Measurements from ENCODE around the gene TMEM14A. TPM values are rescaled to one million over a fixed set of nuclear protein-coding genes. Genes with fewer than 3 reads are reported as not detected.

The TMEM14A gene
- polyA plus RNA-seq, 2 donors = 30.8 to 43.2 TPM

GRCh38 chr6:52640916-52641315 lies 30.0 kb upstream of the TMEM14A start:
- no peaks in the 10 kb centered on the region for H3K27me3 ChIP-seq (ENCODE audit: control insufficient read depth in 1 of 2, insufficient read depth in 2 of 2, low read length in 2 of 2)
- no peaks in the 10 kb centered on the region for H3K36me3 ChIP-seq (ENCODE audit: control insufficient read depth in 2 of 2, insufficient read depth in 2 of 2, low read length in 1 of 2)
- H3K9me3 ChIP-seq (ENCODE audit: control insufficient read depth in 2 of 2, insufficient read depth in 1 of 2, low read depth in 1 of 2, low read length in 1 of 2) = no peaks in the 10 kb centered on the region
- WGBS, 2 donors = 89 to 90% methylated on average over 5 of the region's 5 CpGs
- H3K4me3 ChIP-seq (ENCODE audit: low read depth in 1 of 2, low read length in 2 of 2) = no peak overlapping the region
- H3K4me1 ChIP-seq (ENCODE audit: control insufficient read depth in 2 of 2, insufficient read depth in 2 of 2, low read length in 1 of 2) = no peaks in the 10 kb centered on the region
- H3K27ac ChIP-seq (ENCODE audit: low read depth in 2 of 2, low read length in 1 of 2) = no peak overlapping the region

GRCh38 chr6:52641388-52641787 lies 29.5 kb upstream of the TMEM14A start:
- no peak overlapping the region for H3K4me3 ChIP-seq (ENCODE audit: low read depth in 1 of 2, low read length in 2 of 2)
- no peaks in the 10 kb centered on the region for H3K9me3 ChIP-seq (ENCODE audit: control insufficient read depth in 2 of 2, insufficient read depth in 1 of 2, low read depth in 1 of 2, low read length in 1 of 2)
- H3K27me3 ChIP-seq (ENCODE audit: control insufficient read depth in 1 of 2, insufficient read depth in 2 of 2, low read length in 2 of 2) = no peaks in the 10 kb centered on the region
- H3K36me3 ChIP-seq (ENCODE audit: control insufficient read depth in 2 of 2, insufficient read depth in 2 of 2, low read length in 1 of 2) = no peaks in the 10 kb centered on the region
- H3K27ac ChIP-seq (ENCODE audit: low read depth in 2 of 2, low read length in 1 of 2) = no peak overlapping the region
- H3K4me1 ChIP-seq (ENCODE audit: control insufficient read depth in 2 of 2, insufficient read depth in 2 of 2, low read length in 1 of 2) = no peaks in the 10 kb centered on the region

GRCh38 chr6:52641826-52642225 lies 29.1 kb upstream of the TMEM14A start:
- Histone ChIP-seq H3K27me3 (ENCODE audit: control insufficient read depth in 1 of 2, insufficient read depth in 2 of 2, low read length in 2 of 2) (no peaks in the 10 kb centered on the region), H3K36me3 (ENCODE audit: control insufficient read depth in 2 of 2, insufficient read depth in 2 of 2, low read length in 1 of 2) (no peaks in the 10 kb centered on the region), H3K9me3 (ENCODE audit: control insufficient read depth in 2 of 2, insufficient read depth in 1 of 2, low read depth in 1 of 2, low read length in 1 of 2) (no peaks in the 10 kb centered on the region), H3K4me3 (ENCODE audit: low read depth in 1 of 2, low read length in 2 of 2) (no peak overlapping the region), H3K27ac (ENCODE audit: low read depth in 2 of 2, low read length in 1 of 2) (no peak overlapping the region), H3K4me1 (ENCODE audit: control insufficient read depth in 2 of 2, insufficient read depth in 2 of 2, low read length in 1 of 2) (no peaks in the 10 kb centered on the region)
- 56 to 62% methylated on average over 3 of the region's 3 CpGs for WGBS, 2 donors

- Histone ChIP-seq H3K4me1 (ENCODE audit: control insufficient read depth in 2 of 2, insufficient read depth in 2 of 2, low read length in 1 of 2) (no peaks in the 10 kb centered on the region), H3K27ac (ENCODE audit: low read depth in 2 of 2, low read length in 1 of 2) (no peak overlapping the region), H3K9me3 (ENCODE audit: control insufficient read depth in 2 of 2, insufficient read depth in 1 of 2, low read depth in 1 of 2, low read length in 1 of 2) (no peaks in the 10 kb centered on the region), H3K36me3 (ENCODE audit: control insufficient read depth in 2 of 2, insufficient read depth in 2 of 2, low read length in 1 of 2) (no peaks in the 10 kb centered on the region), H3K4me3 (ENCODE audit: low read depth in 1 of 2, low read length in 2 of 2) (no peak overlapping the region), H3K27me3 (ENCODE audit: control insufficient read depth in 1 of 2, insufficient read depth in 2 of 2, low read length in 2 of 2) (no peaks in the 10 kb centered on the region)
- 68 to 77% methylated on average over 2 of the region's 2 CpGs for WGBS, 2 donors
Observed at GRCh38 chr6:52642368-52642767, 28.5 kb upstream of the TMEM14A start.

GRCh38 chr6:52643158-52643557 lies 27.8 kb upstream of the TMEM14A start:
- no peaks in the 10 kb centered on the region for H3K4me1 ChIP-seq (ENCODE audit: control insufficient read depth in 2 of 2, insufficient read depth in 2 of 2, low read length in 1 of 2)
- no peak overlapping the region for H3K27ac ChIP-seq (ENCODE audit: low read depth in 2 of 2, low read length in 1 of 2)
- WGBS, 2 donors = 86 to 87% methylated on average over 3 of the region's 3 CpGs
- H3K36me3 ChIP-seq (ENCODE audit: control insufficient read depth in 2 of 2, insufficient read depth in 2 of 2, low read length in 1 of 2) = no peaks in the 10 kb centered on the region
- no peaks in the 10 kb centered on the region for H3K27me3 ChIP-seq (ENCODE audit: control insufficient read depth in 1 of 2, insufficient read depth in 2 of 2, low read length in 2 of 2)
- no peaks in the 10 kb centered on the region for H3K9me3 ChIP-seq (ENCODE audit: control insufficient read depth in 2 of 2, insufficient read depth in 1 of 2, low read depth in 1 of 2, low read length in 1 of 2)
- H3K4me3 ChIP-seq (ENCODE audit: low read depth in 1 of 2, low read length in 2 of 2) = no peak overlapping the region

GRCh38 chr6:52644253-52644652 lies 26.7 kb upstream of the TMEM14A start:
- no peak overlapping the region for H3K27ac ChIP-seq (ENCODE audit: low read depth in 2 of 2, low read length in 1 of 2)
- H3K4me1 ChIP-seq (ENCODE audit: control insufficient read depth in 2 of 2, insufficient read depth in 2 of 2, low read length in 1 of 2) = no peaks in the 10 kb centered on the region
- no peaks in the 10 kb centered on the region for H3K9me3 ChIP-seq (ENCODE audit: control insufficient read depth in 2 of 2, insufficient read depth in 1 of 2, low read depth in 1 of 2, low read length in 1 of 2)
- 86 to 88% methylated on average over 4 of the region's 4 CpGs for WGBS, 2 donors
- no peak overlapping the region for H3K4me3 ChIP-seq (ENCODE audit: low read depth in 1 of 2, low read length in 2 of 2)
- H3K36me3 ChIP-seq (ENCODE audit: control insufficient read depth in 2 of 2, insufficient read depth in 2 of 2, low read length in 1 of 2) = no peaks in the 10 kb centered on the region
- no peaks in the 10 kb centered on the region for H3K27me3 ChIP-seq (ENCODE audit: control insufficient read depth in 1 of 2, insufficient read depth in 2 of 2, low read length in 2 of 2)

- Histone ChIP-seq H3K27ac (ENCODE audit: low read depth in 2 of 2, low read length in 1 of 2) (no peak overlapping the region), H3K4me1 (ENCODE audit: control insufficient read depth in 2 of 2, insufficient read depth in 2 of 2, low read length in 1 of 2) (no peaks in the 10 kb centered on the region), H3K36me3 (ENCODE audit: control insufficient read depth in 2 of 2, insufficient read depth in 2 of 2, low read length in 1 of 2) (no peaks in the 10 kb centered on the region), H3K4me3 (ENCODE audit: low read depth in 1 of 2, low read length in 2 of 2) (no peak overlapping the region), H3K9me3 (ENCODE audit: control insufficient read depth in 2 of 2, insufficient read depth in 1 of 2, low read depth in 1 of 2, low read length in 1 of 2) (no peaks in the 10 kb centered on the region), H3K27me3 (ENCODE audit: control insufficient read depth in 1 of 2, insufficient read depth in 2 of 2, low read length in 2 of 2) (no peaks in the 10 kb centered on the region)
- whole genome bisulfite sequencing, 2 donors = 88 to 91% methylated on average over 4 of the region's 4 CpGs
Observed at GRCh38 chr6:52645976-52646375, 24.9 kb upstream of the TMEM14A start.

- Histone ChIP-seq H3K4me1 (ENCODE audit: control insufficient read depth in 2 of 2, insufficient read depth in 2 of 2, low read length in 1 of 2) (no peaks in the 10 kb centered on the region), H3K9me3 (ENCODE audit: control insufficient read depth in 2 of 2, insufficient read depth in 1 of 2, low read depth in 1 of 2, low read length in 1 of 2) (no peaks in the 10 kb centered on the region), H3K36me3 (ENCODE audit: control insufficient read depth in 2 of 2, insufficient read depth in 2 of 2, low read length in 1 of 2) (no peaks in the 10 kb centered on the region), H3K27ac (ENCODE audit: low read depth in 2 of 2, low read length in 1 of 2) (no peak overlapping the region), H3K27me3 (ENCODE audit: control insufficient read depth in 1 of 2, insufficient read depth in 2 of 2, low read length in 2 of 2) (no peaks in the 10 kb centered on the region), H3K4me3 (ENCODE audit: low read depth in 1 of 2, low read length in 2 of 2) (no peak overlapping the region)
- 89 to 92% methylated on average over 3 of the region's 3 CpGs for WGBS, 2 donors
Observed at GRCh38 chr6:52647199-52647598, 23.7 kb upstream of the TMEM14A start.

- Histone ChIP-seq H3K4me1 (ENCODE audit: control insufficient read depth in 2 of 2, insufficient read depth in 2 of 2, low read length in 1 of 2) (no peaks in the 10 kb centered on the region), H3K27ac (ENCODE audit: low read depth in 2 of 2, low read length in 1 of 2) (no peak overlapping the region), H3K27me3 (ENCODE audit: control insufficient read depth in 1 of 2, insufficient read depth in 2 of 2, low read length in 2 of 2) (no peaks in the 10 kb centered on the region), H3K9me3 (ENCODE audit: control insufficient read depth in 2 of 2, insufficient read depth in 1 of 2, low read depth in 1 of 2, low read length in 1 of 2) (no peaks in the 10 kb centered on the region), H3K36me3 (ENCODE audit: control insufficient read depth in 2 of 2, insufficient read depth in 2 of 2, low read length in 1 of 2) (no peaks in the 10 kb centered on the region), H3K4me3 (ENCODE audit: low read depth in 1 of 2, low read length in 2 of 2) (no peak overlapping the region)
- WGBS, 2 donors = 50 to 57% methylated on average over 2 of the region's 2 CpGs
Observed at GRCh38 chr6:52649536-52650160, 21.3 kb upstream of the TMEM14A start.

GRCh38 chr6:52650941-52651340 lies 20.0 kb upstream of the TMEM14A start:
- H3K36me3 ChIP-seq (ENCODE audit: control insufficient read depth in 2 of 2, insufficient read depth in 2 of 2, low read length in 1 of 2) = no peaks in the 10 kb centered on the region
- no peaks in the 10 kb centered on the region for H3K4me1 ChIP-seq (ENCODE audit: control insufficient read depth in 2 of 2, insufficient read depth in 2 of 2, low read length in 1 of 2)
- no peaks in the 10 kb centered on the region for H3K9me3 ChIP-seq (ENCODE audit: control insufficient read depth in 2 of 2, insufficient read depth in 1 of 2, low read depth in 1 of 2, low read length in 1 of 2)
- WGBS, 2 donors = 80 to 85% methylated on average over 3 of the region's 3 CpGs
- no peak overlapping the region for H3K4me3 ChIP-seq (ENCODE audit: low read depth in 1 of 2, low read length in 2 of 2)
- H3K27me3 ChIP-seq (ENCODE audit: control insufficient read depth in 1 of 2, insufficient read depth in 2 of 2, low read length in 2 of 2) = no peaks in the 10 kb centered on the region
- H3K27ac ChIP-seq (ENCODE audit: low read depth in 2 of 2, low read length in 1 of 2) = no peak overlapping the region

Data from esophagus (tissue), 2 donors.